Small intestine (tissue), 7 donors: ENCODE measurements around the gene GABARAPL1. TPM values are rescaled to one million over a fixed set of nuclear protein-coding genes. Genes with fewer than 3 reads are reported as not detected.

ENCODE experiments used
- DNase-seq, 2 donors: peaks; one replicate each; pipeline versions ENCODE4 v3.0.0 to v3.0.0-alpha.2; 2013
- FAIRE-seq: peaks from 2 replicates; lab custom pipeline; 2012; peaks lifted over from hg19 to GRCh38; lab: Jason Lieb, UNC
- H3K27ac ChIP-seq, 3 donors: one replicate each; pipeline ENCODE4 v1.5.1; 2013; ENCODE audit warnings: low read length in 2 of 3, mild to moderate bottlenecking in 2 of 3, control low read depth in 1 of 3, inconsistent platforms in 1 of 3, low read depth in 1 of 3, moderate library complexity in 1 of 3
- H3K27me3 ChIP-seq, 3 donors: one replicate each; pipeline ENCODE4 v1.6.1; 2013; ENCODE audit warnings: low read length in 3 of 3, inconsistent platforms in 1 of 3; ENCODE audit not compliant: control insufficient read depth in 3 of 3, insufficient read depth in 3 of 3
- H3K36me3 ChIP-seq, 3 donors: one replicate each; pipeline ENCODE4 v1.6.1; 2013; ENCODE audit warnings: low read length in 3 of 3, inconsistent platforms in 1 of 3, low read depth in 1 of 3, mild to moderate bottlenecking in 1 of 3, moderate library complexity in 1 of 3; ENCODE audit not compliant: control insufficient read depth in 3 of 3, insufficient read depth in 2 of 3
- H3K4me1 ChIP-seq, 3 donors: one replicate each; pipeline ENCODE4 v1.6.1; 2013; ENCODE audit warnings: low read length in 2 of 3, inconsistent platforms in 1 of 3, low read depth in 1 of 3, mild to moderate bottlenecking in 1 of 3, moderate library complexity in 1 of 3; ENCODE audit not compliant: control insufficient read depth in 3 of 3, insufficient read depth in 2 of 3
- H3K4me3 ChIP-seq, 3 donors: one replicate each; pipeline ENCODE4 v1.5.1; 2013; ENCODE audit warnings: low read length in 3 of 3, control low read depth in 1 of 3, inconsistent platforms in 1 of 3, low read depth in 1 of 3, mild to moderate bottlenecking in 1 of 3, moderate library complexity in 1 of 3
- H3K9me3 ChIP-seq, 2 donors: one replicate each; pipeline ENCODE4 v1.6.1; 2013; ENCODE audit warnings: low read depth in 1 of 2, low read length in 1 of 2; ENCODE audit not compliant: control insufficient read depth in 2 of 2, insufficient read depth in 1 of 2
- WGBS, 3 donors: extraction: QIAGEN DNeasy Blood & Tissue Kit; methylation state at CpG; one replicate each; pipeline ENCODE4 v1.1.7; 2013; 5-methylcytosine and 5-hydroxymethylcytosine counted together
- polyA plus RNA-seq, 4 donors: library from polyadenylated mRNA; stranded (reverse) in 3 of 4; unstranded in 1 of 4; fragments of 200-250 nt in 3 of 4; fragments of 120-200 nt in 1 of 4; gene quantifications; one replicate each; pipeline versions ENCODE4 v1.2.1 to v1.2.3, GENCODE V29; 2013
- donor health status: healthy with polysubstance abuse.
- donor health status: control.
- donor health status: control.
- donor health status: Bipolar disorder and iron deficiency.
- donor health status: healthy.

The GABARAPL1 gene
- polyA plus RNA-seq, 4 donors: 38.9 to 59.4 (median 56.3) TPM

DNA sequence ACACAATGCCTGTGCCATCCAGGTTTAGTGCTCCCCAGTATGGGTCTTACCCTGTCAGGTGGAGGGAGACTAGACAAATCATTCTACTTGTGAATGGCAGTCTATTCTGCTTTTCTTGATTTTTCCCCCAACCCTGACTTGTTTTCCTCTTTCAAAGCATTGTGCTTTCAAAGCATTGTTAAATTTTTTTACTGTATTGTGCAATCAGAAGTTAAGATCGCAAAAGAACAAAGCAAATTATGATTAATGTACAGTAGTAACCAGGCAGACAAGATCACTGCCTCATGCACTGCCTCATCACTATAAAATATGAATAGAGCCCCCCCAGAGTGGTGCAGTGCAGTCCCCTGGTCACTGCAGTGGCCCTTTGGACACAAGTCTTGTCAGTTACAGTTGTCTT is 14.1 kb downstream of the GABARAPL1 start:
- Histone ChIP-seq H3K9me3 (no peaks in the 10 kb centered on the region), H3K4me3 (no peak overlapping the region), H3K36me3 (peaks cover 2 to 9% (median 5%) of the 10 kb centered on the region in 3 donors), H3K27ac (no peak overlapping the region), H3K27me3 (no peaks in the 10 kb centered on the region), H3K4me1 (no peaks in the 10 kb centered on the region)
- WGBS, 3 donors: 79 to 88% (median 83%) methylated on average over 1 of the region's 1 CpG
- no peak for DNase-seq
- FAIRE-seq: no peak

DNA sequence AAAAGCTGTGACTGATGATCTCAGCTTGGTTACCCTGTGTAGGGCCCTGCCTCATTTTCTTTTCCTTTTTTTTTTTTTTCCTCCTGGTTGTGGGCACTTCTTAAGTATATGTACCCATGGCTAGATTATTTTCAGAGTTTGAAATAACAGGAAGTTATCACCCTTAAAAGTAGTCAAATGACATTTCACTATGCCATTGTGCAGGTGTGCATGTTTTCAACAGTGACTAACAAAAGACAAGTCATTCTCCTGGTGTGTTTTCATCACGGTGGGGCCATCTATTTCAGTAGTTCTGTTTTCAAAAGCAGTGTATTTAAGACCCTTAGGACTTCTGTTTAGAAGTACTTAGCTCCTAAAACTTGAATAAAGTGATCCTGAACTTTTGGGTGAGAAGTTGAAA is 15.0 kb downstream of the GABARAPL1 start:
- no peaks in the 10 kb centered on the region for H3K27me3 ChIP-seq
- WGBS, 3 donors: 47 to 64% (median 56%) methylated on average over 1 of the region's 1 CpG
- H3K36me3 ChIP-seq: peaks cover 0 to 2% (median 2%) of the 10 kb centered on the region in 3 donors
- H3K27ac ChIP-seq: no peak overlapping the region
- no peaks in the 10 kb centered on the region for H3K4me1 ChIP-seq
- H3K4me3 ChIP-seq: no peak overlapping the region
- FAIRE-seq: no peak
- DNase-seq: no peak
- no peaks in the 10 kb centered on the region for H3K9me3 ChIP-seq

DNA sequence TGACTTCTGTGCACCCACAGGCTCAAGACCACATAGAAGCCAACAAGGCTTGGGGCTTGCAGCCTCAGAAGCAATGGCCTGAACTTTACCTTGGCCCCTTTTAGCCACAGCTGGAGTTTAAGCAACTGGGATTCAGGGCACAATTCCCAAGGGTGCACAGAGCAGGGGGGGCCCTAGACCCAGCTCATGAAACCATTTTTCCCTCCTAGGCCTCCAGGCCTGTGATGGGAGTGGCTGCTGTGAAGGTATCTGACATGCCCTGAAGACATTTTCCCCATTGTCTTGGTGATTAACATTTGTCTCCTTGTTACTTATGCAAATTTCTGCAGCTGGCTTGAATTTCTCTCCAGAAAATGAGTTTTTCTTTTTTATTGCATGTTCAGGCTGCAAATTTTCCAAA is 21.9 kb downstream of the GABARAPL1 start:
- DNase-seq (no peak), FAIRE-seq (no peak)
- Histone ChIP-seq H3K4me1 (no peaks in the 10 kb centered on the region), H3K27me3 (no peaks in the 10 kb centered on the region), H3K36me3 (no peaks in the 10 kb centered on the region), H3K9me3 (peaks cover 2 to 7% of the 10 kb centered on the region in 2 donors), H3K27ac (no peak overlapping the region), H3K4me3 (no peak overlapping the region)

DNA sequence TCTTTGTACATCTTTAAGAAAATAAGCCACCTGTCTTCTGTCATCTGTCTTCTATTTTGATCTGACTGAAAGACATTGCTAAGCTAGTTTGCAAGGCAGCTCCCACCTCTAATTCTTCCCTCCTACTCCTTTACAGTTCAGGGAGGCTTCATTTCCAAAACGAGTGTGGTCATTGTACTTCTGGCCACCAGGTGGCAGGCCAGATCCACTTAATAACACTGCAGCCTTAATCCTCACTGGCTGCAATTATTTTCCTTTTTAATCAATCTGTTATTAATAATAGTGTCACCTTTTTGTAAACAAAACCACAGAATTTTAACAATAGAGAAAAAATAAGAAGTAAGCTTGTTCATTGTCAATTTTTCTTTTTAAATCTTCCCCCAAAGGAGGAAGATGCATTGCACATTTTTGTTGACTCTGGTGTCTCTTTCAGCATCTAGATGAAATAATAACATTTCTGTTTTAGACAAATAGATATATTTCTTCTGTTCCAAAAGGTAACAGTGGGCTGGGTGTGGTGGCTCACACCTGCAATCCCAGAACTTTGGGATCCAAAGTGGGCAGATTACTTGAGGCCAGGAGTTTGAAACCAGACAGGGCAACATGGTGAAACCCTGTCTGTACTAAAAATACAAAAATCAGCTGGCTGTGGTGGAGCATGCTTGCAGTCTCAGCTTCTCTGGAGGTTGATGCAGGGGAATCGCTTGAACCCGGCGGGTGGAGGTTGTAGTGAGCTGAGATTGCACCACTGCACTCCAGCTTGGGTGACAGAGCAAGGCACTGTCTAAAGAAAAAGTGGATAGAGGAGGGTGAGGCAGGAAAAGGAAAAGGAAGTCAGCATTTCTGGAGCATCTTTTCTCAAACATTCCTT is 23.3 kb downstream of the GABARAPL1 start:
- Histone ChIP-seq H3K4me1 (no peaks in the 10 kb centered on the region), H3K9me3 (peaks cover 2 to 7% of the 10 kb centered on the region in 2 donors), H3K36me3 (no peaks in the 10 kb centered on the region), H3K27ac (no peak overlapping the region), H3K27me3 (no peaks in the 10 kb centered on the region), H3K4me3 (no peak overlapping the region)
- FAIRE-seq: peak; percentile 10
- DNase-seq: peak; percentile 38 to 45
- 40 to 48% (median 48%) methylated on average over 4 of the region's 4 CpGs for WGBS, 3 donors

DNA sequence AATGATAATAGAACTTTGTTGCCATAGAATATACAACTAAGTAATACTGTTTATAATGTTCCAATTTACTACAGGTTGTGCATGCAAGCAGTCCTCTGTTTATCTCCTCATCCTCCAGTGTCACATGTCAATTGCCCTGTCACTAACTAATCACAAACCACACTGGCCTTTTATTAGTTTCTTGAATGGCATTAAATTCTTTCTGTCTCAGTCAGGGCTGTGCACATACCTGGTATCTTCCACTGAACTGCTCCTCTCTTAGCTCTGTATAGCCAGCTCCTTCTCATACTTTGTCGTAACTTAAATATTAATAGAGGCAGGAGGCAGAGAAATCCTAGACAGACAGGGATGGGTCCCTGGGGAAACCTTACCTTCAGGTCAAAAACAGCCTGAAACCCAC is 24.0 kb downstream of the GABARAPL1 start:
- WGBS, 3 donors: 88 to 96% (median 96%) methylated on average over 1 of the region's 1 CpG
- H3K27me3 ChIP-seq: no peaks in the 10 kb centered on the region
- no peak for FAIRE-seq
- no peak overlapping the region for H3K4me3 ChIP-seq
- no peaks in the 10 kb centered on the region for H3K36me3 ChIP-seq
- no peak overlapping the region for H3K27ac ChIP-seq
- no peak for DNase-seq
- H3K4me1 ChIP-seq: no peaks in the 10 kb centered on the region
- H3K9me3 ChIP-seq: peaks cover 2 to 7% of the 10 kb centered on the region in 2 donors

DNA sequence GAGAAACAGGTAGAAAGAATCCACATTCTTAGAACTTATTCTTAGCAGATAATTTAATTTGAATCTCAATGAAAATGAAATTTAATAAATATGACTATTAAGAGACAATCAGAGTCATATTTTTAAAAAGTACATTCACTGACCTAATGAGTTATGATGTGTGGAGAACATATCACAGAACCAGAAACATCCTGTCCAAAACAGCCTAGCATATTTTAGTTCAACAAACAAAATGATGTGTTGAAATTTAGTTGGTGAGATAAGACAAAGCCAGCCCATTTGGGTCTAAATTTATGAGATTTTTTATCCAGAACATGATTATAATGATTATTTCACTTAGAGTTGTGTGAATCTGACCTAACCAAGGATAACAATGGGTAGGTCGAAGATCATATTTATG is 25.8 kb downstream of the GABARAPL1 start:
- Histone ChIP-seq H3K36me3 (no peaks in the 10 kb centered on the region), H3K4me1 (no peaks in the 10 kb centered on the region), H3K9me3 (peaks cover 2 to 7% of the 10 kb centered on the region in 2 donors), H3K27ac (no peak overlapping the region), H3K27me3 (no peaks in the 10 kb centered on the region), H3K4me3 (no peak overlapping the region)
- 61 to 86% (median 70%) methylated on average over 1 of the region's 1 CpG for WGBS, 3 donors
- DNase-seq (no peak), FAIRE-seq (no peak)

DNA sequence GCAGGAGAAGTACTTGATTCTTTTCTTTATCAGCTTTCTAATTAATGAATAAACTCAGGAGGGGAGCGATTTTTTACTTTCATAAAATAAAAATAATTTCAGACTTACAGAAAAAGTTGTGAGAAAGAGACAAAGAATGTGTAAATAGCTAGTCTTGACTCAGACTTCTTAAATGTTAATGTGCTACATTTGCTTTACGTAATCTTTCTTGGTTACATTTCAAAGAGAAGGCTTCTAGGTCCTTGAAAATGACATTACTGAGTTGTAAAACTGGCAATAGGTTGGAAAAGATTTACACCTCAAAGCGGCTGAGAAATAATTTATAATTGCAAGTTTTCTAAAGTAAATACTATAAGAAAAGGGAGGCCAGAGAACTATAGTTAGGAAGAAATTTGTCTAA is 28.6 kb downstream of the GABARAPL1 start:
- H3K9me3 ChIP-seq: no peaks in the 10 kb centered on the region
- H3K36me3 ChIP-seq: no peaks in the 10 kb centered on the region
- WGBS, 3 donors: 50 to 52% (median 51%) methylated on average over 3 of the region's 3 CpGs
- H3K27ac ChIP-seq: no peak overlapping the region
- DNase-seq: no peak
- no peaks in the 10 kb centered on the region for H3K4me1 ChIP-seq
- no peak overlapping the region for H3K4me3 ChIP-seq
- H3K27me3 ChIP-seq: no peaks in the 10 kb centered on the region
- no peak for FAIRE-seq

DNA sequence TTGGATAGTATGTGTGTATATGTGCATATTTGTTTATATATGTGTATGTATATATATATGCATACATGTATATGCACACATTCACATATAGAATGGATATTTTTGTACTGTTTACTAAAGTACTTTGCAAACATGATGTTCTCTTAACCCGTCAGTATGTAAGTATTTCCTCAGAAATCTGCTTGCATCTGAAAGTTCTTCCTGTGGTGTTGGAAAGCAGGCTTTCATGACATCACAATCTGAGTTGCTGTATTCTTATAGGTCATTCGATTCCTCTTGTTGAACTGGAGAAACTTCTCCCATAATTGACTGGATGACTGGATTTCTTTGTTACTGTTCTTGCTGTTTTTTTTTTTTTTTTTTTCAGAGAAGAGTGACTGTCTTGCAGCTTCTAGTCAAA is 29.1 kb downstream of the GABARAPL1 start:
- Histone ChIP-seq H3K9me3 (no peaks in the 10 kb centered on the region), H3K36me3 (no peaks in the 10 kb centered on the region), H3K4me3 (no peak overlapping the region), H3K4me1 (no peaks in the 10 kb centered on the region), H3K27me3 (no peaks in the 10 kb centered on the region), H3K27ac (no peak overlapping the region)
- WGBS, 3 donors: 66 to 84% (median 75%) methylated on average over 2 of the region's 2 CpGs
- FAIRE-seq (peak; percentile 49), DNase-seq (no peak)
